Renal cortex interstitium (tissue), 11 donors: Measurements from ENCODE around the gene RECQL5. TPM values are rescaled to one million over a fixed set of nuclear protein-coding genes. Genes with fewer than 3 reads are reported as not detected.

Experiments
- DNase-seq, 11 donors: peaks; one replicate each; pipeline ENCODE4 v3.0.0-alpha.2; 2013; ENCODE audit warnings: low read depth in 9 of 11, low spot score in 4 of 11; ENCODE audit errors: extremely low read depth in 1 of 11
- polyA plus RNA-seq, 3 donors: library from polyadenylated mRNA; unstranded; fragments of 120-200 nt; gene quantifications; one replicate each; pipeline ENCODE4 v1.2.1, GENCODE V29; 2013; ENCODE audit not compliant: insufficient read length in 3 of 3

The RECQL5 gene
- polyA plus RNA-seq, 3 donors = 34.6 to 52.3 (median 44.1) TPM

- no peak for DNase-seq
Measured at GRCh38 chr17:75658237-75658636, 8.7 kb downstream of the RECQL5 start.

GRCh38 chr17:75654176-75654575, 12.8 kb downstream of the RECQL5 start:
- no peak for DNase-seq

- no peak for DNase-seq
Measured at GRCh38 chr17:75652934-75653549, 13.9 kb downstream of the RECQL5 start.

- no peak for DNase-seq
Measured at GRCh38 chr17:75652341-75652740, 14.6 kb downstream of the RECQL5 start.

GRCh38 chr17:75650874-75651273, 16.1 kb downstream of the RECQL5 start:
- no peak for DNase-seq

- no peak for DNase-seq
Measured at GRCh38 chr17:75649687-75650086, 17.3 kb downstream of the RECQL5 start.

- DNase-seq = no peak
Measured at GRCh38 chr17:75647921-75648320, 19.0 kb downstream of the RECQL5 start.

GRCh38 chr17:75647061-75647460, 19.9 kb downstream of the RECQL5 start:
- no peak for DNase-seq

GRCh38 chr17:75646638-75646992, 20.3 kb downstream of the RECQL5 start:
- DNase-seq = no peak

- peak in 8 of 11 donors; percentile 47 to 86 (median 71) for DNase-seq
Measured at GRCh38 chr17:75645889-75646637, 20.9 kb downstream of the RECQL5 start.

GRCh38 chr17:75645501-75645888, 21.5 kb downstream of the RECQL5 start:
- no peak for DNase-seq

- no peak for DNase-seq
Measured at GRCh38 chr17:75643643-75644017, 23.3 kb downstream of the RECQL5 start.

- no peak for DNase-seq
Measured at GRCh38 chr17:75642784-75643642, 23.9 kb downstream of the RECQL5 start.

GRCh38 chr17:75642182-75642783, 24.7 kb downstream of the RECQL5 start:
- DNase-seq = no peak

- DNase-seq = no peak
Measured at GRCh38 chr17:75641343-75641742, 25.6 kb downstream of the RECQL5 start.

GRCh38 chr17:75640556-75641119, 26.3 kb downstream of the RECQL5 start:
- DNase-seq = no peak

GRCh38 chr17:75639771-75640555, 27.0 kb downstream of the RECQL5 start:
- DNase-seq = peak in 3 of 11 donors; percentile 38 to 69 (median 60)

GRCh38 chr17:75639327-75639726, 27.6 kb downstream of the RECQL5 start:
- DNase-seq = no peak

GRCh38 chr17:75638893-75639292, 28.1 kb downstream of the RECQL5 start:
- DNase-seq = no peak
